ENCODE data around the gene CARHSP1.
"Not testable (repeated sequence)": the region's sequence is repeated elsewhere in the genome, so short reads cannot be mapped to it uniquely, and the experiment has no call there.

CARHSP1 gene

DNA sequence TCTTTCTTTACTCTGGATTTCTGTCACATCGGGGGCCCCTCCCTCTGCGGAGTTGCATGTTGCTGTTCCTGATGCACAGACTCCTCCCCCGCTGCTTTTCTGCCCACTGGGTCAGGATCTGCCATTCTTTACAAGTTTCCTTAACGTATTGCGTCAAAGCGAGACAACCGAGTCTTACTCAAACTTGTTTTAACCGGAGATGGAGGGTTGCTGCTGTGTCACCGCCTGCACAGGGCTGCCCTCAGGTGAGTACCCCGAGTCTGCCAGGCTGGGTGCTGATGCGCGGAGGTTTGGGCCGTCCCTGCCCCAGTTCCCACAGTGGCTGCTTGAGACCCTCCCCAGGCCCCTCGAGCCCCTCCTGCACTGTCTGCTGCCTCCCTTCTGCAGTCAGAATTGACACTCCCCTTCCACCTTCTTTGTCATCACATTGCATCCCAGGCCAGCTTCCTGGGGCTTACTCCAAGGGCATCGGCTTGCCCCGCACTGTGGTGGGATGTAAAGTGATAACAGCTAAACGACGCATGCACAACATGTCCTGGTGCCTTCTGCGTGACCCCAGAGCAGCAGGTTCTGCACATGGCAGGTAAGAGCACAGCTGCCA lies 19.3 kb downstream of the CARHSP1 start:
- DNase-seq = no peak
- TF ChIP-seq GATA1 (IDR thresholded peaks at IDR 0.05; ENCODE audit: low read depth, low read length) (no peak), POLR2A (IDR thresholded peaks at IDR 0.05; ENCODE audit: low read length) (no peak)

GRCh38 chr16:8848939-8849391 lies 19.8 kb downstream of the CARHSP1 start:
- no peak for DNase-seq
- TF ChIP-seq POLR2A (IDR thresholded peaks at IDR 0.05; ENCODE audit: low read length) (no peak), GATA1 (IDR thresholded peaks at IDR 0.05; ENCODE audit: low read depth, low read length) (no peak)

DNA sequence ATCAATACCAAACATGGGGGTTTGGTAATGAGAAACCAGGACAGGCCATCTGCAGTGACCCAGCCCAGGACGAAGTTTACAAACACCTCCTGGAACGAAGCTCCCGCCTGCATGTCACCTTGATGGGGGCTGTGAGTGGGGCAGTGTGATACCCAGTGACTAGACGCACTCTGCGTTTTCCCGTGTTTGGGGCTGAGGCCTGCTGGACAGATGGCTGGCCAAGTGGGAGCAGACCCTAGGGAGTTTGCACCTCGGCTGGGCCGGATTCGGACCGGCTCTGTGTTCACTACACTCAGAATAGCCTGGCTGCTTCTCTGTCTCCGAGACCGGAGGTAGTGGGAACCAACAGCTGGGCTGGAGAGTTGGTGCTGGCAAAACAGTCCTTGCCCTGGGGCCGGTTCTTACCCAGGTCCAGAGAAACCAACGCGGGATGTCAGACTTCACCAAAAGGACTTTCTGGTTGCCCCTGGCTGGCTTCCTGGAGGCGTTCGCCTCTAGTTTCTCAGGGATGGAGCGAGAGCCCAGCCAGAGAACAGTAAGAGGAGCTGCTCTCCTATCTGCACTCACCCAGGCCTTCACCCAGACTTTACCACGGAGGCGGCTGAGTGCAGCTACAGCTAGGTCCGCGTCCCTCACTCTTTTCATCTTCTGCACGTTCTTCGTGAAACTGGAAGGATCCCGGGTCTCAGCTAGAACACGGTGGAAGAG lies 20.4 kb downstream of the CARHSP1 start:
- TF ChIP-seq GATA1 (IDR thresholded peaks at IDR 0.05; ENCODE audit: low read depth, low read length) (no peak), POLR2A (IDR thresholded peaks at IDR 0.05; ENCODE audit: low read length) (no peak)

DNA sequence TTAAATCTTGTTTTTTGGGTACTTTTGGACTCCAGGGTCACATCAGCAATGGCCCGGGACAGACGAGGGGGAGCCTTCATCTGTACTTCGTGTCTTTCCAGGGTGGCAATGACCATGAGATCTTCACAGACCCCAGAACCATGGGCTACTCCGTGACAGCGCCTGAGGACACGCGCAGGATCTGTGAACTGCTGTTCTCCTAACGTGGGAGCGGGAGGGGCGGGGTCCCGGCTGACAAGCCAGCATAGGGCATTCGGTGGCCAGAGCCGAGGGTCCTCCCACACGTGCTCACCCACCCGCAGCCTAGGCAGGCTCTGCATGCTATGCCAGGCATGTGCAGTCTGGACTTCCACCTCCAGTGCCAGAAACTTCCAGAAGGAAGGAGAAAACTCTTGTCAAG lies 21.2 kb downstream of the CARHSP1 start:
- DNase-seq = no peak
- TF ChIP-seq POLR2A (IDR thresholded peaks at IDR 0.05; ENCODE audit: low read length) = no peak
- no peak for TF ChIP-seq GATA1 (IDR thresholded peaks at IDR 0.05; ENCODE audit: low read depth, low read length)

More for the DNA sequence above, 20.4 kb downstream of the CARHSP1 start:
- no peak for DNase-seq

- DNase-seq = no peak
- TF ChIP-seq POLR2A (IDR thresholded peaks at IDR 0.05; ENCODE audit: low read length) (no peak), GATA1 (IDR thresholded peaks at IDR 0.05; ENCODE audit: low read depth, low read length) (no peak)
Measured at GRCh38 chr16:8847145-8847544, 21.7 kb downstream of the CARHSP1 start.

DNA sequence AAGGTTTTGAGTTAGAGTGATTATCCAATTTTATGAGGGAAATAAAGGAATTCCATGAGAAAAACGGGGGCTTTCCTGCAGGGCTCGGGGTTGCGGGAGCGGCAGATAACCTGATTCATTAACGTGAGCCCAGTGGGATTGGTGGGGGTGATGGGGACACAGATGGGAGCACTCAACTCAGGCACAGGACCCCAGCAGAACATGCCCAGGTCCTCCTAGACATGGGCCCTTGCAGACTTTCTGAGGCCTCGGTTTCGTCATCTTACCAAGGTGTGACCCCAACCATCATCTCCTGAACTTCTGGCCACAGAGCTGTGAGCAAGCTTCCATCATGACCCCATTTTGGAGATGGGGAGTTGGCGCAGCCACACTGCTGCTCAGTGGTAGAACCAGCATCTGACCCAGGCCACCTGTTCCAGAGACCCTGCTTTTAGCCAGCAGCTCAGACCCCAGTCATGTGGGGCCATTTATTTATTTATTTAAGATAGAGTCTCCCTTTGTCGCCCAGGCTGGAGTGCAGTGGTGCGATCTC lies 22.3 kb downstream of the CARHSP1 start:
- no peak for DNase-seq
- TF ChIP-seq GATA1 (IDR thresholded peaks at IDR 0.05; ENCODE audit: low read depth, low read length) (no peak), POLR2A (IDR thresholded peaks at IDR 0.05; ENCODE audit: low read length) (no peak)

DNA sequence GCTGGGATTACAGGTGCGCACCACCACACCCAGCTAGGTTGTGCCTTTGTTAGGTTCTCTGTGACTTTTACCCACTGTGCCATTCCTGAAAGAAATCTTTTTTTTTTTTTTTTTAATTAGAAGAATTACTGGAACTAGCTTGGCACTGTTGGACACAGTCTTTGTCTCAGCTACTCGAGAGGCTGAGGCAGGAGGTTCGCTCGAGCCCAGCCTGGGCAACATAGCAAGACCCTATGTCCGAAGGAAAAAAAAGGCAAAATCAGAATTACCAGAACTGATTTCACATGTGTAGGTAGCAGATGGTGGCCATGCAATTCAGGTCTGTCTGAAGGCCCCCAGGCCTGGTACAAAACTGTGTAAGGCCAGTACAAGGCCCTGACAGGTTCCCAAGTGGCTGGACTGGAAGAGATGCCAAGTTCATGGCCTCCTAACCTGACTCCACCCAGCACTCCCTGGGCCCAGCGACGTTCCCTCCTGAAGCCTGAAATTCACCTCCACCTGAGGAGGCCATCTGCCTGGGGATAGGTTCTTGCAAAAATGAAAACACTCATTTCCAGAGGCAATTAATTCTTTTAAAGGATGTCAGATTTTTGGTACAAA lies 23.0 kb downstream of the CARHSP1 start:
- DNase-seq = no peak
- TF ChIP-seq POLR2A (IDR thresholded peaks at IDR 0.05; ENCODE audit: low read length) (no peak), GATA1 (IDR thresholded peaks at IDR 0.05; ENCODE audit: low read depth, low read length) (no peak)

- not testable (repeated sequence) for DNase-seq
Measured at GRCh38 chr16:8843296-8843695, 25.5 kb downstream of the CARHSP1 start.

- DNase-seq = not testable (repeated sequence)
Measured at GRCh38 chr16:8842016-8842415, 26.8 kb downstream of the CARHSP1 start.

DNA sequence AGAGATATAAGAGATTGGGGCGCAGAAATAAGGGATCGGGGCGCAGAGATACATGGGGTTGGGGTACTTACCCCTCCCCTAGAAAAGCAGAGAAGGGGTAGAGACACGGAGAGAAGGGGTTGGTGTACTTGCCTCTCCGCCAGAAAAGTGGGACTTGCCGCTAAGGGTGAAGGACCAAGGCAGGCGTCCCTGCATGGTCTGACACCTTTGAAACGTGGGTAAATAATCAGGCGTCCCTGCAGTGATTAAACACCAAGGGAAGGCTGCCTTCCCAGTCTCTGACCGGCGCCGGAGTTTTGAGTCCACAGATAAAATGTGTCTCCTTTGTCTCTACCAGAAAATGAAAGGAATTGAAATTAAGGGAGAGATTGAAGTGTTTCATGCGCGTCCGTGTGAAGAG lies 31.2 kb downstream of the CARHSP1 start:
- DNase-seq = not testable (repeated sequence)

DNA sequence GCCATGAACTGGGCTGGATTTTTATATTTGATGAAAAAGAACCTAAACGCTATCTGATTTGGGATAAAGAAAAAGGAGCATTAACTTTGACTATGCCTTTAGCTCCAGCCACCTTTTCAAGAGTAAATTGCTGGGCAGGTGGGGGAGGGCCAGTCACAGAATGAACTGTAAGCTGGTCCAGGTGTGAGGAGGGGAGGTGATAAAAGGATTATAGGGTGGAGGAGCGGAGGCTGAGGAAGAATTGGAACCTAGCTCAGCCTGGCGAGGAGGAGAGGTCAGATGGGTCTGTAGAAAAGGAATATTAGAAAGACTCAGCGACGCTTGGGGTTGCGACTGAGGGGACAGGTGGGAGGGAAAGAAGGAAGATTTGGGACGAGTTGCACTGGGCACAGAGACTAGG lies 32.0 kb downstream of the CARHSP1 start:
- DNase-seq = not testable (repeated sequence)

GRCh38 chr16:8832717-8833105 lies 36.1 kb downstream of the CARHSP1 start:
- no peak for TF ChIP-seq GATA1 (IDR thresholded peaks at IDR 0.05; ENCODE audit: low read depth, low read length)
- TF ChIP-seq POLR2A (IDR thresholded peaks at IDR 0.05; ENCODE audit: low read length) = no peak
- DNase-seq = no peak

- no peak for TF ChIP-seq POLR2A (IDR thresholded peaks at IDR 0.05; ENCODE audit: low read length)
- no peak for TF ChIP-seq GATA1 (IDR thresholded peaks at IDR 0.05; ENCODE audit: low read depth, low read length)
- no peak for DNase-seq
Measured at GRCh38 chr16:8831871-8832716, 36.7 kb downstream of the CARHSP1 start.

GRCh38 chr16:8831450-8831849 lies 37.4 kb downstream of the CARHSP1 start:
- no peak for DNase-seq
- TF ChIP-seq POLR2A (IDR thresholded peaks at IDR 0.05; ENCODE audit: low read length) = no peak
- no peak for TF ChIP-seq GATA1 (IDR thresholded peaks at IDR 0.05; ENCODE audit: low read depth, low read length)
